Endothelial cell of umbilical vein (primary cell): Measurements from ENCODE around the gene QSER1.

Experiments
- CTCF ChIP-seq, 2 donors: IDR thresholded peaks; 1 replicate in 1 of 2; 2 replicates in 1 of 2; pipeline ENCODE4 v1.5.1; 2011; ENCODE audit warnings: low read length in 2 of 2, mild to moderate bottlenecking in 2 of 2, moderate library complexity in 2 of 2, control low read depth in 1 of 2, inconsistent platforms in 1 of 2, low read depth in 1 of 2; ENCODE audit not compliant: insufficient read depth in 1 of 2; ENCODE audit errors: extremely low read depth in 1 of 2
- EZH2 ChIP-seq: IDR thresholded peaks from 2 replicates; pipeline ENCODE4 v1.6.1; 2012; ENCODE audit warnings: borderline replicate concordance, low read depth, mild to moderate bottlenecking, moderate library complexity, low read length, inconsistent platforms; ENCODE audit not compliant: severe bottlenecking
- GATA2 ChIP-seq: IDR thresholded peaks from 2 replicates; pipeline ENCODE4 v1.7.0; 2011; ENCODE audit warnings: low read depth, mild to moderate bottlenecking, moderate library complexity, mixed read lengths, low read length; ENCODE audit not compliant: insufficient read length, insufficient read depth
- JUN ChIP-seq: IDR thresholded peaks from 2 replicates; pipeline ENCODE4 v1.6.1; 2011; ENCODE audit warnings: borderline replicate concordance, low read depth; ENCODE audit not compliant: insufficient read length, insufficient read depth
- POLR2A ChIP-seq: IDR thresholded peaks from 2 replicates; pipeline ENCODE4 v1.6.1; 2012; ENCODE audit warnings: low read depth, mild to moderate bottlenecking, control low read depth, low read length

GRCh38 chr11:32899438-32899837 is 6.8 kb downstream of the QSER1 start:
- TF ChIP-seq EZH2: no peak
- no peak for TF ChIP-seq CTCF (IDR thresholded peaks at IDR 0.05; ENCODE audit: extremely low read depth in 1 of 2, insufficient read depth in 1 of 2, low read depth in 1 of 2, low read length in 2 of 2)
- no peak for TF ChIP-seq POLR2A
- TF ChIP-seq JUN: no peak
- no peak for TF ChIP-seq GATA2
